GM12874 (cell line): Measurements from ENCODE around the gene FBLN1.

Source experiments
- CTCF ChIP-seq: IDR thresholded peaks from 2 replicates; pipeline ENCODE4 v1.5.1; 2011; ENCODE audit warnings: low read depth, mild to moderate bottlenecking, control low read depth, low read length, moderate library complexity; ENCODE audit not compliant: insufficient read depth

Gene FBLN1

GRCh38 chr22:45472426-45472825 is 30.3 kb upstream of the FBLN1 start:
- no peak for TF ChIP-seq CTCF

GRCh38 chr22:45473626-45474237 is 29.0 kb upstream of the FBLN1 start:
- TF ChIP-seq CTCF = no peak

GRCh38 chr22:45475063-45475747 is 27.5 kb upstream of the FBLN1 start:
- no peak for TF ChIP-seq CTCF

- TF ChIP-seq CTCF = no peak
Measured at GRCh38 chr22:45475851-45476514, 26.7 kb upstream of the FBLN1 start.

GRCh38 chr22:45476814-45477213 is 25.9 kb upstream of the FBLN1 start:
- TF ChIP-seq CTCF = no peak

- TF ChIP-seq CTCF = no peak
Measured at GRCh38 chr22:45477366-45478107, 25.1 kb upstream of the FBLN1 start.
